GM18507 (cell line): ENCODE data around the gene USP53.
"Not testable (repeated sequence)": the region's sequence is repeated elsewhere in the genome, so short reads cannot be mapped to it uniquely, and the experiment has no call there.

Experiments used
- DNase-seq: peaks from one replicate; pipeline ENCODE4 v3.0.0; 2011; ENCODE audit warnings: low read depth; ENCODE audit not compliant: insufficient read length; ENCODE audit errors: extremely low spot score
- FAIRE-seq: peaks from 2 replicates; lab custom pipeline; 2011; peaks lifted over from hg19 to GRCh38; lab: Jason Lieb, UNC

The USP53 gene

DNA sequence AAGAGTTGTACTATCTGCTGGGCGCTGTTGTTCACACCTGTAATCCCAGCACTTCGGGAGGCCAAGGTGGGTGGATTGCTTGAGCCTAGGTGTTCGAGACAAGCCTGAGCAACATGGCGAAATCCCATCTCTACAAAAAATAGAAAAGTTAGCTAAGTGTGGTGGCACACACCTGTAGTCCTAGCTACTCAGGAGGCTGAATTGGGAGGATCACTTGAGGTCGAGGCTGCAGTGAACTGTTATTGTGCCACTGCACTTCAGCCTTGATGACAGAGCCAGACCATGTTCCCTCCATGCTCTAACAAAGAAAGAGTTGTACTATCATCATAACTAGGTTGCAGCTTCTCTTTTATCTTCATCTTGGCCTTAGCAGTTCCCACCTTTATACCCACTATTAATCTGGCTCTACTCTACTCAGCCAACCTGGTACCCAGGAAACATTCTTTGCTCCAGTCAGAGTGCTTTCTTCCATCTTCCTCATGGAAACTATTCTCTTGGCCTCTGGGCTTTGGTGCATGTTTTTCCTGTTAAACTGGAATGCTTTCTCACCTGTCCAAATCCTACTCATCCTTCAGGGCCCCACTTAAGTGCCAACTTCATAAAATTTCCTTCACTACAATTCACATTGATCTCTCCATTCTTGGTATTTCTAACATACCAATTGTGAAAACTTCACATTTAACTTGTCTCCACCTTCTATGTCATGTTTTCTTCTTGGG is 91.2 kb downstream of the USP53 start:
- no peak for DNase-seq
- FAIRE-seq, result no peak

DNA sequence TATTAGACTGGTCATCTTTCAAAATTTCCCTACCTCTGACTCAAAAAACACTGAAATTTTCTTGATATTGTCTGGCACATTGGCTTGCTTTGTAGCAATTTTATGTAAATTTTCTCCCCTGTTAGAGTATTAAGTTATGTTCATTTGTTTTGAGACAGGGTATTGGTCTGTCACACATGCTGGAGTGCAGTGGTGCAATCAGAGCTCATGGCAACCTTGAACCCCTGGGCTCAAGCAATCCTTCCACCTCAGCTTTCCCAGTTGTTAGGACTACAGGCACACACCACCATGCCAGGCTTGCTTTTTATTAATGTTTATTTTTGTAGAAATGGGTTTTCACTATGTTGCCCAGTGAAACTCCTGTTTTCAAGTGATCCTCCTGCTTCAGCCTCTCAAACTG is 91.9 kb downstream of the USP53 start:
- DNase-seq, result no peak
- FAIRE-seq, result no peak

DNA sequence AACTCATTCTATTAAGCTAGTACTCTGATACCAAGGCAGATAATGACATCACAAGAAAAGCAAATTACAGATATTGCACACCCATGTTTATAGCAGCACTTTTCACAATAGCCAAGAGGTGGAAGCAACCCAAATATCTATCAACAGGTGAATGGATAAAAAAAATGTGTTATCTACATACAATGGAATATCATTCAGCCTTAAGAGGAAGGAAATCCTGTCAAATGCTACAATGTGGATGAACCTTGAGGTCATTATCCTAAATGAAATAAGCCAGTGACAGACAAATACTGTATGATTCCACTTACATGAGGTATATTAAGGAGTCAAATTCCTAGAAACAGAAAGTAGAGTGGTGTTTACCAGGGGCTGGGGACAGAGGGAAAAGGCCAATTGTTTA is 95.1 kb downstream of the USP53 start:
- FAIRE-seq (no peak), DNase-seq (no peak)

DNA sequence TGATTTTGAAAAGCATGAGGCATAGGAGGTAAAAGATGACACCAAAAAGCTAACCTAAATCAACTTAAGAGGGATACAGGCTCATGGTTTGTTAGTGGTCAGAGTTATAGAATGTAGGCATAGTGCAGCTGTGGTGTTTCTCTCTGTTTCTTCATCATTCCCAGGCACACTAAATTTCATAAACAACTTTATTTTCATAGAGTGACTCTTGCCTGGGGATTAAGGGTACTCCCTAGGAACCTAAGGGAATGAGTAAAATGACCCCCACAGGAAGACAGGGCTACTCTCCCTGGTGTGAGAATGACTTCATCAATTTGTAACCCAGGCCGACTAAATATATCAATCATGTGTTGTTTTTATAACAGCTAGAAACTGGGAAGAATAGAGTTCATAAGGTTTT is 98.3 kb downstream of the USP53 start:
- DNase-seq (no peak), FAIRE-seq (no peak)

DNA sequence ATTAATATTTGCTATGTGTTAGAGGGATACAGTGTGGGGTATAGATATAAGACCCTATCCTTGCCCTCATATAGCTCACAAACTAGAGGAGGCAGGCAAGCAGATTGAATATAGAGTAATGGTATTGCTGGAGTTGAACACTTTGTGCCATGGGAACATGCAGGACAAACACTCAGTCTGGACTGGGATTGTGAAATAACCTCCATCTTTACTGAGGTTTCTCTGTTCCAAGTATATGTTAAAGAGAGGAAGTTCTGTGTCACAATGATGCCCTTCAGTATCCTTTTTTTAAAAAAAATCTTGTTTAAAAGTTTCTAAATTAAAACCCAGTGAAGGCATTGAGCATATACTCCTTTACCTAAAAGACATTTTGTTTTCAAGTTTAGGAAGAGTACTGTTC is 100.7 kb downstream of the USP53 start:
- DNase-seq (no peak), FAIRE-seq (no peak)

GRCh38 chr4:119314356-119314755 is 101.8 kb downstream of the USP53 start:
- no peak for DNase-seq
- peak; percentile 78 for FAIRE-seq

DNA sequence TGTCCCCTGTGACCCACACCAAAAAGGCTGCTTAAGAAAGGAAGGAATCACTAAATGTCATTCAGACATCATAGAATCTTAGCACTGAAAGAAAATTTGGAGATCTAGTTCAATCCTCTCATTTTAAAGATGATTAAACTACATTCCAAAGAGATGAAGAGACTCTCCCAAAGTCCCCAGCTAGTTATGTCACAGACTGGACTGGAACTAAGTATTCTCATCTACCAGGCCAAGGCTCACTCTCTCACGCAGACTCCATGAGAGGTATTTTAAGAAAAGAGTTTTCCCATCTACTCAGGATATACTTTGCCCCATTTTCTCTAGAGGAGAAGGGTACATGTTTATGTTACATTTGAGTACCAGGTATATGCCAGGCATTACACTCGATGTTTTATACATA is 102.5 kb downstream of the USP53 start:
- DNase-seq (no peak), FAIRE-seq (no peak)

DNA sequence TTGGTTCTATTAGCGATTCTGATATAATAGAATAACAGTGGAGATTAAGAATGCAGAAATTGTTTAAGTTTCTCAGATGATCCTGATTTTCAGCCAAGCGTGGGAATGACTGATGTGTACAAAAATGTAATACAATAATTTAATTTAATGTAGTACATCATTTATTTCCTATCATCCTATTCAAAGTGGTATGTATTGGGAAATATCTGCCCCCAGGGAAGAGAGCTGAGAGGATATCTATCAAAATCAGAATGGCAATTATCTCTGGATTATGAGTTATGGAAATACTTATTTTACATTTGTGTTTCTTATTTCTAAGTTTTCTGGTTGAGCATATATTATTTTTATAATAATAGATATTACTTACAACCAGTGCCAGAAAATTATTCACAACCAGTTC is 105.5 kb downstream of the USP53 start:
- FAIRE-seq (no peak), DNase-seq (no peak)

- DNase-seq, result no peak
- no peak for FAIRE-seq
Measured at GRCh38 chr4:119321921-119322687, 109.6 kb downstream of the USP53 start, which contains the start of gene FABP2. Gene FABP2, minus strand, starts transcription at chr4:119322138. Its CDS starts 36 bp downstream, at chr4:119322102.

DNA sequence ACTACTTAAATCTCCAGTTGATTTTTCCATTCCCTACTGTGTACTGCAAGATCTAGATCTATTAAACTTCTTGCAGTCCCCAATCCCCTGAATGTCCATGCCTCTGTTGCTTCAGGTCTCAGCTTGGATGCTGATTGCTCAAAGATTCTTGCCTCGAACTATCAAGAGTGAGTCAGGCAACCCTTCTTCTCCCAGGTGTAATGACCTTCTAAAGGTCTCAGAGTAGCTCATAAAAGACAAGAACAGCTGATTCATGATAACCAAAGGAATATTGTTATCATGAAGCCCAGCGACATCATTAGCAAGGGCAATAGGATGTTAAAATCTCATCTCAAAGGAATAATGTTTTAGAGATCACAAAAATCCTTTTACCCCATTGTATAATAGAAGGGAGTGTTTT is 116.2 kb downstream of the USP53 start:
- no peak for FAIRE-seq

DNA sequence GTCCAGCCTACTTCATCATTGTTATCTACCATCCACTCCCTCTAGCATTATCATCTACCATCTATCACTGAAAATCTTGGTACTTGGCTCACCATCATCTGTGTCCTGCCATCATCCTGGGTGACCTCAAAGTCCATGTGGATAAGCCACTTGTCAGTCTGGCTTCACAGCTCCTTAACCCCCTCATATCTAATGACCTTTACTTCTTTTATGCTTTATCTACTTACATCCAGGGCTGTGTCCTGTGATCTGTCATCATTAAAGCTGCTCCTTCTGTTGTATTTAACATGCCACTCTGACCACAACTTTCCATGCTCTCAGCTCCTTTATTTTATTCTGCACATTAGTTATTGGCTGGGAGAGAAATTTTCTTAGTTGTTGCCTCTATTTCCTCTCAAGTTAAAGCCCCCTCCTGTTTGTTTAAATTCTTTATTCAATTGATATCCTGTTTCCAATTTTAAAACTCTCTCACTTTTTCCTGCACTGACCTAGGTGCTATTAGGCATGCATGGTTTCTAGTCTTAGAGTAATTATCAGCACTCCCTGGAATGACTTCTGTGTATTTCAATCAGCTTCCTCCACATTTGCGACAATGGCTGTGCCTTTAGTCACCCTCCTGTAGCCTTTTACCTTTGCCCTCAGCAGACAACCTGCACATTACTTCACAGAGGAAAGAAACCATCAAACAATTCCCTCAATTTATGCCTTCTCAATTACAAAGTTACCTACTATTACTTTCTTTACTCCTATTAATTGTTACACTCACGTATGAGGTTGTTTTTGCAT is 117.5 kb downstream of the USP53 start:
- FAIRE-seq (no peak), DNase-seq (no peak)

More for the DNA sequence above, 116.2 kb downstream of the USP53 start:
- DNase-seq, result no peak

DNA sequence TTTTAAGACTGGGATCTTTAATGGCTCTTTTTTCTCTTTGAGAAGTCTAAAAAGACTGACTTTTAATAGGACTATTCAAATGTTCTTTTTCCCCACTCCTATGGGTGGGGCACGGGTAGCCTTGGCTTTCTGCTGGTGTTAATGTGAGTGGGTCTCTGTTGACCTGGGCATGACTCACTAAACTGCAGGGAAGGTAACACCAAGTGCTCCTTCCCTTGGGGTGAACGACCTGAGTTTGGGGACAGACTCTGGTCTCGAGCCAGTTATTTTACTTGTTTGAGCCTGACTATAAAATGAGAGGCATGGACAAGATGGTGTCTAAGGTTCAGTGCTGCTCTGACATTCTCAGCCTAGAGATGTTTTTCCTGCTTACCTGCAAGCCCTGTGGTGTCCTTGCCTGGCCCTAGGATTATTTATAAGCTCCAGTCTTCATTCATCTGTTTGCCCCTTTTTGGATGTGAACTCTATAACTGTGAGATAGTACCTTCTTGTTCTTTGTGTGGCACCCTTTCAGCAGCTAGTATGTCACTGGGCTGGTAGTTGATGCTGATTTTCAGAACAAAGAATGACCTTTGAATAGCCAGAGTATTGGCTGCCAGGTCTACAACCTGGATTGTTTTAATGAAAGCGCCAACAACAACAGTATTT is 123.9 kb downstream of the USP53 start:
- FAIRE-seq, result peak; percentile 24
- DNase-seq, result not testable (repeated sequence)

GRCh38 chr4:119337010-119337409 is 124.5 kb downstream of the USP53 start:
- DNase-seq (no peak), FAIRE-seq (no peak)

- FAIRE-seq, result not testable (repeated sequence)
Measured at GRCh38 chr4:119339895-119340294, 127.4 kb downstream of the USP53 start.

GRCh38 chr4:119343293-119343692 is 130.8 kb downstream of the USP53 start:
- not testable (repeated sequence) for DNase-seq, FAIRE-seq

More at GRCh38 chr4:119339895-119340294, 127.4 kb downstream of the USP53 start:
- DNase-seq, result not testable (repeated sequence)
